Thymus (tissue), 11 donors: Measurements from ENCODE around the gene KCP. TPM values are rescaled to one million over a fixed set of nuclear protein-coding genes. Genes with fewer than 3 reads are reported as not detected.

ENCODE experiments used
- DNase-seq, 9 donors: peaks; one replicate each; pipeline ENCODE4 v3.0.0-alpha.2; 2013; ENCODE audit warnings: low spot score in 9 of 9, low read depth in 6 of 9, missing footprints in 1 of 9
- H3K27ac ChIP-seq, 2 donors: one replicate each; pipeline ENCODE4 v1.5.1; 2013; ENCODE audit warnings: control low read depth in 1 of 2, low read depth in 1 of 2, low read length in 1 of 2, mild to moderate bottlenecking in 1 of 2, moderate library complexity in 1 of 2
- H3K27me3 ChIP-seq, 2 donors: one replicate each; pipeline ENCODE4 v1.5.1; 2013; ENCODE audit warnings: low read length in 1 of 2; ENCODE audit not compliant: control insufficient read depth in 2 of 2, insufficient read depth in 1 of 2
- H3K36me3 ChIP-seq, 2 donors: one replicate each; pipeline ENCODE4 v1.5.1; 2013; ENCODE audit warnings: low read length in 1 of 2, mild to moderate bottlenecking in 1 of 2, moderate library complexity in 1 of 2; ENCODE audit not compliant: control insufficient read depth in 2 of 2, insufficient read depth in 2 of 2
- H3K4me1 ChIP-seq, 2 donors: one replicate each; pipeline ENCODE4 v1.5.1; 2013; ENCODE audit warnings: low read length in 2 of 2; ENCODE audit not compliant: control insufficient read depth in 2 of 2, insufficient read depth in 2 of 2
- H3K4me3 ChIP-seq, 2 donors: one replicate each; pipeline ENCODE4 v1.5.1; 2013; ENCODE audit warnings: low read length in 2 of 2, control low read depth in 1 of 2, mild to moderate bottlenecking in 1 of 2
- H3K9me3 ChIP-seq, 2 donors: one replicate each; pipeline ENCODE4 v1.5.1; 2013; ENCODE audit warnings: low read length in 1 of 2, mild to moderate bottlenecking in 1 of 2; ENCODE audit not compliant: control insufficient read depth in 2 of 2, insufficient read depth in 1 of 2
- WGBS: extraction: QIAGEN DNeasy Blood & Tissue Kit; methylation state at CpG from one replicate; pipeline ENCODE4 v1.1.7; 2013; 5-methylcytosine and 5-hydroxymethylcytosine counted together
- polyA plus RNA-seq: library from polyadenylated mRNA; stranded (reverse); fragments of 200-250 nt; gene quantifications from one replicate; pipeline ENCODE4 v1.2.3, GENCODE V29; 2013
- total RNA-seq: library from RNA; stranded (reverse); fragments of 120-200 nt; gene quantifications from one replicate; pipeline ENCODE4 v1.2.4, GENCODE V29; 2013
- donor health status: healthy.

Gene KCP
- total and polyA plus RNA-seq, 2 donors = 0.09 to 0.34 TPM

DNA sequence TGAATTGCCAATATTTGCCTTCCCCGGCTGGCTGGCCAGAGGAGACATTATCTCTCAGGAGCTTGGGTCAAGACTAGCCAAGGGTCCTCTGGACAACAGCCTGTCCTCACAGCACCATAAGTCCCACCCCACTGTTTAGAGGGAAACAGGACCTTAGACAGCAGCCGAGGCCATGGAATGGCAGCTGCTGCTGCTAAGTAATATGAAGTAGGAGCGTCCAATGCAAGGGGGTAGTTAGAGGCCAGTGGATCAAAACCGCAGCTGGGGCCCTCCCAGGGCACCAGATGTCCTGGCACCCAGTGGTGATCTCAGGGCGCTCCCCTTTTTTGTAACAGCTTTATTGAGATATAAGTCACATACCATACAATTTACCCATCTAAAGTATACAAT, 12.9 kb upstream of the KCP start:
- Histone ChIP-seq H3K4me1 (no peaks in the 10 kb centered on the region), H3K4me3 (no peak overlapping the region)
- 94% methylated on average over 5 of the region's 5 CpGs for WGBS

GRCh38 chr7:128922496-128923410, 12.2 kb upstream of the KCP start:
- WGBS = 96% methylated on average over 16 of the region's 16 CpGs
- Histone ChIP-seq H3K9me3 (no peaks in the 10 kb centered on the region), H3K4me3 (no peak overlapping the region), H3K27ac (no peak overlapping the region), H3K27me3 (peaks cover 4 to 48% of the 10 kb centered on the region in 2 donors), H3K4me1 (no peaks in the 10 kb centered on the region), H3K36me3 (no peaks in the 10 kb centered on the region)
- DNase-seq = no peak

More for the DNA sequence above, 12.9 kb upstream of the KCP start:
- Histone ChIP-seq H3K36me3 (no peaks in the 10 kb centered on the region), H3K27me3 (peaks cover 4 to 42% of the 10 kb centered on the region in 2 donors), H3K9me3 (no peaks in the 10 kb centered on the region), H3K27ac (no peak overlapping the region)
- DNase-seq = no peak

DNA sequence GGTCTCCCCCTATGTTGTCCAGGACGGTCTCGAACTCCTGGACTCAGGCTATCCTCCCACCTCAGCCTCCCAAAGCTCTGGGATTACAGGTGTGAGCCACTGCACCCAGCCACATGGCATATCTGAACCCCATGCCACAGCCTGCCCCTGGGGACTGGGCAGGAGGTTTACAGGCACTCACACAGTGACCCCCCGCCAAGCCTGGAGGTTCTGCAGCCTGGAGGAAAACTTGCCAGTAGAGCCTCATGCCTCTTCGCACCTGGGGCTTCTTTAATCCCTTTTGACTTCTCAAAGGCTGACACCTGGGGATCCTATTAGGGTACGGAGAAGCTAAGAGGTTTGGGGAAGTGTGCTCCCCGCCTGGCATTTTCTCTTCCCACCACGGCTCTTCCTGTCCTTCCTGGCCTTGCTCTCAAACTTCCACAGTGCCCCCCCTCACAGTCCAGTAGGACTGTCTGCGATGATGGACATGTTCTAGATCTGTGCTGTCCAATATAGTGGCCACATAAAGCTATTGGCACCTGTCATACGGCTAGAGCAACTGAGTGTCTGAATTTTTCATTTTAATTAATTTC, 11.4 kb upstream of the KCP start:
- Histone ChIP-seq H3K27ac (no peak overlapping the region), H3K27me3 (peaks cover 6 to 54% of the 10 kb centered on the region in 2 donors), H3K4me3 (no peak overlapping the region), H3K36me3 (no peaks in the 10 kb centered on the region), H3K4me1 (no peaks in the 10 kb centered on the region), H3K9me3 (no peaks in the 10 kb centered on the region)
- 92% methylated on average over 9 of the region's 9 CpGs for WGBS
- no peak for DNase-seq

GRCh38 chr7:128920913-128921582, 10.5 kb upstream of the KCP start:
- Histone ChIP-seq H3K27me3 (peaks cover 14 to 63% of the 10 kb centered on the region in 2 donors), H3K4me1 (no peaks in the 10 kb centered on the region), H3K4me3 (no peak overlapping the region), H3K27ac (no peak overlapping the region), H3K9me3 (no peaks in the 10 kb centered on the region), H3K36me3 (no peaks in the 10 kb centered on the region)
- DNase-seq = no peak
- WGBS = 92% methylated on average over 13 of the region's 13 CpGs

DNA sequence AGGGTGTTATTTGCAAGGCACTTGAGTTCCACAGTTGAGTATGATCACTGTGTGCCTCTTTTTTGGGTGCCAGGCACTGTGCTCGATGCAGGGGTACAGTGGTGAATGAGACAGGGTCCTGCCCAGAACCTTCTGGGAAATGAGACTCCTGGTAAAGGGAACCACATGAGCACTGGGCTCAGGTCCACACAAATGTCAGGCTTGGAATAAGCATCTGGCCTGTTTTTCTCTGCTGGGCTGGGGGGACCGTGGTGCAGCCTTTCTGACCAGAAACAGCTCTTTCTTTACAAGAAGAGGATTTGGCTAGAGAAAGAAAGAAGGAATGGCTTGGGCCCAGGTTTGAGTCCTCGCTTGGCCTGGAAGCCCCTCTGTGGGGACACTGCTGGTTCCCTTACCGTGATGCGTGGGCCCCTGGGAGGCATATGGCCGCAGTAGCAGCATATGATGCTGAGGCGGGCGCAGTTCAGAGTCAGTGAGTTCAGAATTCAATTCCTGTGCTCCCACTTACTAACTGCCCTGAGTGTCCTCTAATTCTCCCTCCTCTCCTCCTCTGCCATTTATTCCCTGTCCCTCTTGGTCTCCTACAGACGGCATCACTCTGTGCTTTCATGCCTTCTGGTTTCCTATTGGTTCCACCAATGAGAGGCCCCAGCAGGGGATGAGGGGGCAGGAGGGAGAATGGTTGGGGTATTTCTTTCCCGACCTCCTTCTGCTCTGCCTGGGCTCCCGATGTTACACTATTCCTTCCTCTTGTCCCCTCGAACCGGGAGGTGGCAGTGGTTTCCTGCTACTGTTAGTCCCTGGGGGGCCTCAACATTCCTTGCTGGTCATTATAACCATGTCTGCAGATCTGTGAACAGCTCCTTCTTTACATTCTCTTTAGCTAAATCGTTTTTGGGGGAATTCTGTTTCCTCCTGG, 9.6 kb upstream of the KCP start:
- Histone ChIP-seq H3K4me3 (no peak overlapping the region), H3K36me3 (no peaks in the 10 kb centered on the region), H3K27ac (no peak overlapping the region), H3K9me3 (no peaks in the 10 kb centered on the region), H3K4me1 (peaks cover 0 to 4% of the 10 kb centered on the region in 2 donors), H3K27me3 (peaks cover 20 to 72% of the 10 kb centered on the region in 2 donors)
- no peak for DNase-seq
- 65% methylated on average over 14 of the region's 14 CpGs for whole genome bisulfite sequencing

- WGBS = 94% methylated on average over 6 of the region's 6 CpGs
- DNase-seq = no peak
- Histone ChIP-seq H3K27ac (no peak overlapping the region), H3K9me3 (no peaks in the 10 kb centered on the region), H3K27me3 (peaks cover 27 to 81% of the 10 kb centered on the region in 2 donors), H3K4me1 (peaks cover 0 to 4% of the 10 kb centered on the region in 2 donors), H3K4me3 (no peak overlapping the region), H3K36me3 (no peaks in the 10 kb centered on the region)
These were observed 8.7 kb upstream of the KCP start for GRCh38 chr7:128919241-128919640.

DNA sequence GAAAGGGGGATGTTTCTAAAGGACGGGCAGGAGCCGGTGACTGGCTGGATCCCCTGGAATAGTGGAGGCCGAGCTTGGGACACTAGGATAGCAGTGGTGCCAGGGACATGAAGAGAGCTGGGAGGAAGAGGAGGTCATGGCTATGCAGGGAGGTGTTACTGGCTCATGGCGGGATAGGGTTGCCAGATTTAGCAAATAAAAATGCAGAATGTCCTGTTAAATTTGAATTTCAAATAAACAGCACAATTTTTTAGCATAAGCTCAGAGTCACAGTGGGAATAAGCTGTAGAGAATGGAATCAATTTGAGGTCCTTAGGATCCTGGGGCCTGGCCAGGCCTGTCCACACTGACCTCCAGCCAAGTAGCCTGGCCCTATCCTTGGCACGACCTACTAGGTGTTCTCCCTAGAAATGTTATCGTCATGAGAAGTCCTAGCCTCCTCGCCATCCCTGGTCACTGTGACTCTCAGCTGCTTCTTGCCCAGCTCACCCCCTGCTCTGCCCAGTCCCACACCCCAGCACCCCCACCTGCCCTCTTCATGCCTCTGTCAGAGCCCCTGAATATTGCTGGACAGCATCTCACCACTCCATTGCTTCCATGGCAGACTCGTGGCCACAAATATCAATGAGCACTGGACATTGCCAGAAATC, 7.6 kb upstream of the KCP start:
- Histone ChIP-seq H3K4me1 (peaks cover 0 to 4% of the 10 kb centered on the region in 2 donors), H3K27ac (no peak overlapping the region), H3K9me3 (no peaks in the 10 kb centered on the region), H3K4me3 (no peak overlapping the region), H3K36me3 (no peaks in the 10 kb centered on the region), H3K27me3 (peaks cover 28 to 86% of the 10 kb centered on the region in 2 donors)
- no peak for DNase-seq
- WGBS = 96% methylated on average over 8 of the region's 8 CpGs

GRCh38 chr7:128917122-128917521, 6.6 kb upstream of the KCP start:
- no peaks in the 10 kb centered on the region for H3K9me3 ChIP-seq
- peaks cover 0 to 4% of the 10 kb centered on the region in 2 donors for H3K4me1 ChIP-seq
- WGBS = 100% methylated on average over 2 of the region's 2 CpGs
- no peak overlapping the region for H3K27ac ChIP-seq
- H3K36me3 ChIP-seq = no peaks in the 10 kb centered on the region
- no peak for DNase-seq
- H3K27me3 ChIP-seq = peaks cover 28 to 84% of the 10 kb centered on the region in 2 donors
- H3K4me3 ChIP-seq = no peak overlapping the region
